Mucosa of descending colon (tissue), 3 donors: ENCODE results near the gene MRC2. TPM values are rescaled to one million over a fixed set of nuclear protein-coding genes. Genes with fewer than 3 reads are reported as not detected.

Experiments used
- ATAC-seq: fragments of 200-7000 bp; cut with Tn5 transposase; one replicate; pipeline ENCODE4 v1.9.1; 2020; ENCODE audit warnings: mild to moderate bottlenecking, moderate library complexity
- DNase-seq, 3 donors: peaks; one replicate each; pipeline ENCODE4 v3.0.0-alpha.2; 2020
- H3K36me3 ChIP-seq: fragments of 200-600 bp; one replicate; pipeline ENCODE4 v1.8.0; 2021; ENCODE audit warnings: low read depth, mild to moderate bottlenecking
- H3K4me1 ChIP-seq: fragments of 200-600 bp; one replicate; pipeline ENCODE4 v1.8.0; 2021; ENCODE audit warnings: low read depth, mild to moderate bottlenecking
- H3K4me3 ChIP-seq: fragments of 200-600 bp; one replicate; pipeline ENCODE4 v1.8.0; 2021; ENCODE audit warnings: mild to moderate bottlenecking
- H3K9me3 ChIP-seq: fragments of 200-600 bp; one replicate; pipeline ENCODE4 v1.8.0; 2021; ENCODE audit warnings: mild to moderate bottlenecking
- intact Hi-C, 2 donors: fragments of 100-400 bp; cut with DNase I in 1 of 2; cut with micrococcal nuclease in 1 of 2; formaldehyde crosslinking; loops; one replicate each; pipeline versions ENCODE4 v1.11.0 to v1.11.1; 2022; cut with DNase I, micrococcal nuclease
- total RNA-seq, 3 donors: library from RNA; stranded (reverse); fragmentation: NEBNext Ultra II Directional in 2 of 3; extraction: Animal tissue kit (Norgen Biotek cat#: 25700) in 2 of 3; gene quantifications; one replicate each; pipeline versions ENCODE4 v1.2.1 to v1.2.4, GENCODE V29; 2021 to 2023
- TF ChIP-seq, protein P1 (sequence below): fragments of 200-600 bp; IDR thresholded peaks from one replicate; pipeline ENCODE4 v1.8.0; 2022; ENCODE audit warnings: antibody characterized with exemption, mild to moderate bottlenecking
- donor health status: DM: no; HTN: no; CAD: no; lungs with moderate emphysema.
- donor health status: DM: no; HTN: no; CAD: no.
- donor health status: DM: no; HTN: yes; CAD: no.

MRC2 gene
- total RNA-seq, 3 donors from 2014 or later: 5.1 to 20.3 (median 10.8) TPM

DNA sequence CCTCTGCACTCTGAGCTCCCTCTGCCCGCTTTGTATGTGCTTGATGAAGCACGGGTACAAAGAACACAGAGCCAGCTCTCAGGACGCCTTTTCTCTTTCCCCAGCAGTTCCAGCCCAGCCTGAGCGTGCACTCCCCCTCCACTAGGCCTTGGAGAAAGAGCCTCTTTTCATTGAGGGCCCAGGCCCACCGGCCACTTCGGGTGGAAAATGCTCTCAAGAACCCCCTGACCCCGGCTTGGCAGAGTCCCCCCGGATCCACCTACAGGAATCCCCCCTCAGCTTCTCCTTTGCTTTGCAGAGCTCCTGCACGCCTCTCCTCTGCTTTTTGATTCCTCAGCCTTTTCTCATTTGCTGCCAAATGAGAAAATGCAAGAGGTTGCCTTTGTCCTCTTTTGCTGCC is 30.2 kb downstream of the MRC2 start:
- Histone ChIP-seq H3K9me3 (no peaks in the 10 kb centered on the region), H3K36me3 (no peaks in the 10 kb centered on the region), H3K4me3 (no peak overlapping the region), H3K4me1 (peaks cover 5% of the 10 kb centered on the region)
- intact Hi-C loops: no loop called here
- DNase-seq (no peak), ATAC-seq (no peak)
- TF ChIP-seq, protein P1, sequence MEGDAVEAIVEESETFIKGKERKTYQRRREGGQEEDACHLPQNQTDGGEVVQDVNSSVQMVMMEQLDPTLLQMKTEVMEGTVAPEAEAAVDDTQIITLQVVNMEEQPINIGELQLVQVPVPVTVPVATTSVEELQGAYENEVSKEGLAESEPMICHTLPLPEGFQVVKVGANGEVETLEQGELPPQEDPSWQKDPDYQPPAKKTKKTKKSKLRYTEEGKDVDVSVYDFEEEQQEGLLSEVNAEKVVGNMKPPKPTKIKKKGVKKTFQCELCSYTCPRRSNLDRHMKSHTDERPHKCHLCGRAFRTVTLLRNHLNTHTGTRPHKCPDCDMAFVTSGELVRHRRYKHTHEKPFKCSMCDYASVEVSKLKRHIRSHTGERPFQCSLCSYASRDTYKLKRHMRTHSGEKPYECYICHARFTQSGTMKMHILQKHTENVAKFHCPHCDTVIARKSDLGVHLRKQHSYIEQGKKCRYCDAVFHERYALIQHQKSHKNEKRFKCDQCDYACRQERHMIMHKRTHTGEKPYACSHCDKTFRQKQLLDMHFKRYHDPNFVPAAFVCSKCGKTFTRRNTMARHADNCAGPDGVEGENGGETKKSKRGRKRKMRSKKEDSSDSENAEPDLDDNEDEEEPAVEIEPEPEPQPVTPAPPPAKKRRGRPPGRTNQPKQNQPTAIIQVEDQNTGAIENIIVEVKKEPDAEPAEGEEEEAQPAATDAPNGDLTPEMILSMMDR: no peak

DNA sequence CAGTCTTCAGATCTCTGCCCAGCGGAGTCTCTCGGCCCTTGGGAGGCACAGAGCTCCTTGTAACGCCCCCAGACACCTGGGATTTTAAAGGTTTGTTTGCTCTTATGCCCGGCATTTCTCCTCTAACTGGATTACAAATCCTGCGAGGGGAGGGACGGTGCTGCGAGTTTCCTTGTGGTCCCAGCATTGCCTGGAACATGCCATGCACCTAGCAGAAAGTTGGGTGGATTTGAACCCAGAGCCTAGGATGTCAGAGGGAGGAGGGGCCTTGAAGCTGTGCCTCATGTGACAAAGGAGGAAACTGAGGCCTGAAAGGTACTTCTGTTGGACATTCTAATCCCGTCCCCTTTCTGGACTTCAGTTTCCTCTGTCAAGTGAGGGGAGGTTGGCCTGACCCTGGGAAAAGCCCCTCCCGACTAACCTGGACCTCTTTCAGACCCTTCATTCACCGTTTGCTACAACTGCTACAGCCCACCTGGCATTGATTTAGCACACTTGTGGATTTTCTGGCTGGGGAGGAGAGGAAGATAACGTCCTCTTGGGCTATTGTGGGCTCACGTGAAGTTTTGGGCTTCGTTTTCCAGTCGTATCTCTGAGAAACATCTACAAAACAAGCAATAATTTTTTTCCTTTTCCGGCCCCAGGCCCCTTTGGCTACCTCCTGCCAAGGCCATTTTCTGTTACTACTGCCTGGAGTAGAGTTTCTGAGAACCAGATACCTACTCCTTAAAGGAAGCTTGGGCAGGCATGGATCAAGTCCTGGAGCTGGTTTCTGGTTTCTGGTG is 30.9 kb downstream of the MRC2 start:
- no peak for ATAC-seq
- intact Hi-C loops: no loop called here
- H3K36me3 ChIP-seq: no peaks in the 10 kb centered on the region
- H3K9me3 ChIP-seq: no peaks in the 10 kb centered on the region
- no peaks in the 10 kb centered on the region for H3K4me1 ChIP-seq
- H3K4me3 ChIP-seq: no peak overlapping the region
- TF ChIP-seq, protein P1: no peak
- DNase-seq: no peak

DNA sequence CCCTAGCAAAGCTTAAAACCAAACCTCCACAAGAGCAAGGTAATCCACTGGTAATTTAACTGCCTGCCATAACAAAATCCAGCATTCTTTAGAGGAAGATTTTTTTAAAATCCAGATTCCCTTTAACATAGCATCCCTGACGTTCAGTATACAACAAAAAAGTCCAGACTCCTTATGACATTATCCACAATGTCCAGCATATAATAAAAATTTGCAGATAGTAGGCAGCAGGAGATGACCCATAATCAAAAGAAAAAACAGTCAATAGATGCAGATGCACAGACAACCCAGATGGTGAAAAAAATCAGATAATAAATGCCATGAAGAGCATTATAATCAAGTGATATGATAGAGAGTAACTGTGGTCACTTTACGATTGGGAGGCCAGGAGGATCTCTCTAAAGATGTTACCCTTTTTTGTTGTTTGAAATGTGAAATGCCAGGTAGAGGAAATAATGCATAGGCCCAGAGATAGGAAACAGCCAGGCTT is 33.2 kb downstream of the MRC2 start:
- TF ChIP-seq, protein P1: no peak
- ATAC-seq (no peak), DNase-seq (no peak)
- Histone ChIP-seq H3K9me3 (no peaks in the 10 kb centered on the region), H3K4me3 (no peak overlapping the region), H3K4me1 (no peaks in the 10 kb centered on the region), H3K36me3 (no peaks in the 10 kb centered on the region)
- intact Hi-C loops: no loop called here

DNA sequence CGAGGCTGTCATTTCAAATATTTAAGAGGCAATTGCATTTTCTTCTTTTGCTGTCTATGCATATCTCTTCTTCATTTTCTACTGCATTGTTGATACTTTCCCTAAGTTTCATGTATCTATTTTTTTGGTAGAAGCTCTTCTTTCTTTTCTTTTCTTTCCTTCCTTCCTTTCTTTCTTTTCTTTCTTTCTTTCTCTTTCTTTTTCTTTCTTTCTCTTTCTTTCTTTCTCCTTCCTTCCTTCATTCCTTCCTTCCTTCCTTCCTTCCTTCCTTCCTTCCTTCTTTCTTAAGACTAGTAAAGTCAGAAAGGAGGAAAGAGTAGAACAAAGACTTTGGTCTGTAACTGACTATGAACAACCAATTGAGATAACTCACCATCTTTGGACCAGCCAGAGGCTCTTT is 33.9 kb downstream of the MRC2 start:
- intact Hi-C loops: no loop called here
- H3K9me3 ChIP-seq: no peaks in the 10 kb centered on the region
- TF ChIP-seq, protein P1: no peak
- no peak overlapping the region for H3K4me3 ChIP-seq
- no peak for ATAC-seq
- no peaks in the 10 kb centered on the region for H3K36me3 ChIP-seq
- no peak for DNase-seq
- H3K4me1 ChIP-seq: no peaks in the 10 kb centered on the region

DNA sequence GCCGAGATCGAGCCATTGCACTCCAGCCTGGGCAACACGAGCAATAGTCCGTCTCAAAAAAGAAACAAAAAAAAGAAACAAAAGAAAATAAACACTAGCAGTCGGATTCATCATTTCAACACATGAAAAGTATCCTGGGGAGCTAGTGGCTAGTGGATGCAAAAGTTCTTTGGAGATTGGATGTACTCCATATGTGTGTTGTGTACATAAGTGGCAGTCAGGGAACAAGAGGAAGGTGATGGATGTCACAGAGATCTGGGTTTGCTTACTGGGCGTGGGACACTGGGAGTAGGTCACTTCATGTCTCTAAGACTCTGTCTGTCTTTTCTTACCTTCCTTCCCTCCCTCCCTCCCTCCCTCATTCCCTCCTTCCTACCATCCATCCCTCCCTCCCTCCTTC is 35.4 kb downstream of the MRC2 start:
- TF ChIP-seq, protein P1: no peak
- Histone ChIP-seq H3K4me3 (no peak overlapping the region), H3K4me1 (no peaks in the 10 kb centered on the region), H3K36me3 (no peaks in the 10 kb centered on the region), H3K9me3 (no peaks in the 10 kb centered on the region)
- intact Hi-C loops: no loop called here
- DNase-seq: no peak
- peak; percentile 45 for ATAC-seq
